ENCODE measurements around the gene CCDC30.

DNA sequence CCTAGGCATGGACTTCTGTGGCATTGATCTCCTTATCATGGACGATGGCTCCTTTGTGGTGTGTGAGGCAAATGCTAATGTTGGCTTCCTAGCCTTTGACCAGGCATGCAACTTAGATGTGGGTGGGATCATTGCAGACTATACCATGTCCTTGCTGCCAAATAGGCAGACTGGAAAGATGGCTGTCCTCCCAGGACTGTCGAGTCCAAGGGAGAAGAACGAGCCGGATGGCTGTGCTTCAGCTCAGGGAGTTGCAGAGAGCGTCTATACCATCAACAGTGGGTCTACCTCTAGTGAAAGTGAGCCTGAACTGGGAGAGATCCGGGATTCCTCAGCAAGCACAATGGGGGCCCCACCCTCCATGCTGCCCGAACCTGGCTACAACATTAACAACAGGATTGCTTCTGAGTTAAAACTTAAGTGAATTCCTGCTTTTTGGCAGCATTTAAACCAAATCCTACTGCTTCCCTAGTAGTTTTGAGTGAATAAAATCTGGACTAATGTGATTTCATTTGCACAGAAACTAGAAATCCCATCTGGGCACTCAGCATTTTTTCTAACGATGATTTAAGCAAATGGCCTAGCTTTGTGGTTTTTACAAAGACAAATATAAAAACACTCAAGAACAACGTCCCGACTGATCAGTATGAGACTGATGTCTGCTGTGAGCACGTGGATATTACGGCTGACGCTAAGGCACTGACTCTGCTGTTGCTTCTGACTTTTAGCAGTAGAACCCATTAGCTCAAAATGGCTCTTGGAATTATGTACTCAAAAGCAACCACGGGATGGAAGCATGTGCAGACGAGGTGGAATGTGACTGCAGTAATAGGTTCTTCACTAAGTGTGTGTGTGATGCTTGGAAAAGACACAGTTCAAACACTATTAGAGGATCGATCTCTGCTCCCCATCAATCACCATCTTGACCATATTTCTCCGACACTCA, 48.3 kb upstream of the CCDC30 start:
- TF ChIP-seq POLR2AphosphoS5 (IDR thresholded peaks at IDR 0.05; ENCODE audit: insufficient read depth in 1 of 2, low read depth in 1 of 2) (no peak), CTCF (IDR thresholded peaks at IDR 0.05) (no peak), POLR2A (IDR thresholded peaks at IDR 0.05) (no peak)

Data from vagina (tissue), 2 donors.